ENCODE measurements around the gene TMEM182.

The TMEM182 gene, protein sequence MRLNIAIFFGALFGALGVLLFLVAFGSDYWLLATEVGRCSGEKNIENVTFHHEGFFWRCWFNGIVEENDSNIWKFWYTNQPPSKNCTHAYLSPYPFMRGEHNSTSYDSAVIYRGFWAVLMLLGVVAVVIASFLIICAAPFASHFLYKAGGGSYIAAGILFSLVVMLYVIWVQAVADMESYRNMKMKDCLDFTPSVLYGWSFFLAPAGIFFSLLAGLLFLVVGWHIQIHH

GRCh38 chr2:102761763-102762162 is at the start of gene TMEM182:
TMEM182 (plus strand) TSS chr2:102762031; CDS start chr2:102762218, 187 bp downstream.
- DNase-seq (ENCODE audit: low read depth): no peak

- DNase-seq (ENCODE audit: low read depth): peak; percentile 26
Measured at GRCh38 chr2:102717308-102718018, 44.4 kb upstream of the TMEM182 start.

DNA sequence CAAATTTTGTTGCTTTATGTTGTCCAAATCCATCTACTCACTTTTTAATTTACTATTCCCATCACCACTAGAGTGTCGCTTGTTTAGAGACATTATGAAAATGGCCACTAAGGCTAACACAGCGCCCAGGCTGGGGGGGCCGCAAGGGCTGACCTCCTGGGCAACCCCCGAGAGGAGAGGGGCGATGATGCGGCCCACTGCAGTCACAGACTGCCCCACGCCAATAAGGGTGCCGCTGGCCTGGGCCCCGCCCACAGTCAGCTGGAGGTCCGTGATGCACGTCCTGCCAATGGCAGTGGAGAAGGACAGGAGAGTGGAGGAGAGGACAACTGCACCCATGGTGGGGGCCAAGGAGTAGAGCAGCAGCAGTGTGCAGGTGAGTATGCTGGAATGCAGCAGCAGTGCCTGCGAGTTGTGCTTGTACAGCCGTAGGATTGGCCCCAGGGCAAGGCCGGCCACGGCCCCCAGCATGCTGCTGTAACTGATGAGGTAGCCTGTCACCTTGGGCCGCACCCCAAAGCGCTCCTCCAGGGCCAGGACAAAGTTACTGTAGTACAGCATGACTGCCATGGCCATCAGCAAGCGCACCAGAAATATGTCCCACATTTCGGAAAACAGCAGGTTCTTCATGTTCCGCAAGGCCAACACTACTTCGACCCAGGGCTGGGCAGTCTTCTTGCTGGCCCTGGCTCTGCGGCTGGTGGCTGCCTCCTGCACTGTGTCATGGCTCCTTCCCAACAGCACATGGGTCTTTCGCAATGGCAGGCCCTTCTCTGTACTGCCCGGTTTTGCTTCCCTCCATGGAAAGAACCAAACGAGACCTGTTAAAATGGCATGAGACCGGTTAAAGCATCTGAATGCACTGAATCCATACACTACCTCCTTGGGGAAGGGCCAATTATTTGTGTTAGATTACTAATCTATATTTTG is 43.2 kb upstream of the TMEM182 start:
- DNase-seq (ENCODE audit: low read depth): no peak

- no peak for DNase-seq (ENCODE audit: low read depth)
Measured at GRCh38 chr2:102724016-102724490, 37.8 kb upstream of the TMEM182 start.

- DNase-seq (ENCODE audit: low read depth): no peak
Measured at GRCh38 chr2:102724553-102724952, 37.3 kb upstream of the TMEM182 start.

DNA sequence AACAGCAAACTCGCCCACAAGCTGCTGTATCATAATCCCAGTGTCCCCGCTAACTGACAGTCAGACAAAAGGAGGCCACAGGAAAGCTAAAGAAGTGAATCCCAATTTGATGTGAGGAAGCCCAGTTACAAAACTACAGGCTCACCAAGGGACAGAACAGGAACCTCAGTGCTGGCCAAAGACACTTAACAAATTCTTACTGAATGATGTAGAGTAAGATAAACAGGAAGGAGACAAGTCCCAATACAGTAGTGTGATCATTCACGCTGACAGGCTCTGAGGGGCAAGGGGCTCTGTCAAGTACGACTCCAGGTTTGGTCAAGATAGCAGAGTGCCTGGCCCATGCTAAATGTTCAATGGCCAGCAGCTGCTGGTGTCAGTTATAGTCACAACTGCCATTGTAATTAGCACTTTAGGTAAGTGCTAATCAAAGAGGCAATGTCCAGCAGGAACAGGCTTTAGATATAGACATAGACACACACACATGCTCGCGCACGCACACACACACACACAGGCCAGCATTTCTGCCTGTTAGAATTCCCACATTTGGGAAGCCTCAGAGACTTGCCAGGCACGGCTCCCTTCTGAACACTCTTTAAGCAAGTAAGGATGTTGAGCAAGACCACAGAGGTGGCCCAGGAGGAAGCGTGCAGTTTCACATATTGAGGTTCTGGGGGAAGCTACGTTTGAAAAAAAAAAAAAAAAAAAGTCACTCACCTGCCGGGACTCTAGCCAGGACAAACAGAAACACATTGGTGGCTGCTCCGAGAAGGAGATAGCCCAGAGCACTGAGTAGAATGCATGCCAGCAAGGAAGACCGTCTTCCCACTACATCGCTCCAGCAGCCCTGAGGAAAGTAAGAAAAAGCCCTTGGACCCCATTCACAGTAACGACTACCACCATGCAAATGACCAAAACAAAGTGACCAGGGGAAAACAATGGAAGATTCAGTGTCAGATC is 35.4 kb upstream of the TMEM182 start:
- DNase-seq (ENCODE audit: low read depth): no peak

DNA sequence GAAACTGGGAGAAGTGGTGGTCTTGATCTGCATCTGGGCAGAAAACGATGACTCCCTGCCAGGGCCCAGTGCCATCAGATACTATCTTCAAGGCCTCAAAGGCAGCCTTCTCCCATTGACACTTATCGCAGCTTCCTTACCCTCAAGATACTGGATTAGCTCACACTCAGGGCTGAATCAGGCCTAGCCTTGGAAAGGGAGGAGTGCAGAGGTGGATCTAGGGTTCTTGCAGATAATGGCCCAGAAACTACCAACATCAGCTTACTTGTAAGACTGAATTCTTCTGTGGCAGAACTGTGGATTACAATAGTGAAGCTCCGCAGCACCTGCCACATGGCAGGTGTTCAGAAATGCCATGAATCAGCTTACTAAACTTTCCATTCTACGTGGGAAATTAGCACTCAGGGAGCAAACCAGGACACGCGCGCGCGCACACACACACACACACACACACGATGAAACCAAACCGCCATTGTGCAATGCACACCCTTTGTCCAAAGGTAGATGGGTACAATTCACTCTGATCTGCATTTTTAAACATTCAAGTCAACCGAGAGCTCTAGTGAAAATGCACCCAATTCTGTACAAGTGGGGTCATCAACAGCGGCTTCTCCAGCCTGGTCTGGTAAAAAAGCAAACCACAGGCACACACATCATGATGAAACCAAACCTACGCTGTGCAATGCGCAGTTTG is 26.3 kb upstream of the TMEM182 start:
- no peak for DNase-seq (ENCODE audit: low read depth)

DNA sequence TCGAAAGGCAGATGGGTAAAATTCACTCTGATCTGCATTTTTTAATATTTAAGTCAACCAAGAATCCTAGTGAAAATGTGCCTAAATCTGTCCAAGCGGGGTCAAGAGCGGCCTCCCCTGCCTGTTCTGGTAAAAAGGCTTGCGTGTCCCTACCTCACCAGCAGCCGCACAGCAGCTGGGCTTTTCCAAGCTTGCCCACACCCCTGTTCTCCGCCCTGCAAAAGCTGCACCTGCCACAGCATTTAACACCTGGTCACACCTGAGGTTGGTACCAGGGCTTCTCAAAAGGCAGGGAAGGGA is 25.8 kb upstream of the TMEM182 start:
- no peak for DNase-seq (ENCODE audit: low read depth)

DNA sequence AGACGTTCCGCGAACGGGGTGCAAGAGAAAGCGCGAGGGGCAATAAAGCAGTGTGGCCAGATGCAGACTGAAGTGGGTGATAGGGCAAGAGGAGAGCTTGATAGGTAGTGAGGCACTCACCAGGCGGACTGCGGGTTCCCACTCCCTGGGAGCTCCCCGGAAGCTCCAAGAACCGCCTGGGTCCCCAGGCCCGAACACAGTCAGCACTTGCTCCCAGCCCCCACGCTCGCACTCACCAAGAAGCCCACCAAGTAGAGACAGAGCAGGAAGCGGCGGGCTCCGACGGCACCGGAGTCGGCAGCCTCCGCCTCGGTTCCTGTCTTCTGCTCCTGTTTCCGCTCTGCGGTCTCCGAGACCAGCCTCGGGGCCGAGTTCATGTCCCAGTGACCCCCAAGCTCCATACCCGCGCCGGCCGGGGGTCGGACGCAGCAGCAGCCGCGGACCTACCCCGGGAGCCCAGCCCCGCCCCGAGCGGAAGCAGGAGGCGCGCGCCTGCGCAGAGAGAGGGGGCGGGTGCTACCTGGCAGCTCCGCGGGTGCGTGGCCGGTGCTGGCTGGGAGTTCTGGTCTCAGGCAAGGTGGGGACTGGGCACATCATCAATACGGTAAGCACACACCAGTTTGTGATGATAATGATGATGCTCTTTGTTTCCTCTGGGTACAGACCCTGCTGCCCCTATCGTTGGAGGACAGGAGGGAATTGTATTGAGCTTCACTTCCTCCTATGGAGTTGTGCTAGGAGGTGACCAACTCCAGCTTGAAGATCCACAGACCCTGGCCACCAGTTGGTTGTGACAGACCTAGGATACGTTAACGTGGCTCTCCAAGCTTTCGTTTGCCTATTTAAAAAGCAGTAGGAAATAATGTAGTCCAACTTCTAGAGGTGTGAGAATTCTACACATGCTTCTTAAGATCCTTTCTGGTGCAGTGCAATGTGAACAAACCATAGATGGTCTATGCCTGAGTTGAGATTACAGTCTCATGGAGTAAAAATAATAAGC is 25.1 kb upstream of the TMEM182 start:
- no peak for DNase-seq (ENCODE audit: low read depth)

- no peak for DNase-seq (ENCODE audit: low read depth)
Measured at GRCh38 chr2:102737431-102737830, 24.4 kb upstream of the TMEM182 start.

- no peak for DNase-seq (ENCODE audit: low read depth)
Measured at GRCh38 chr2:102743259-102743658, 18.6 kb upstream of the TMEM182 start.

DNA sequence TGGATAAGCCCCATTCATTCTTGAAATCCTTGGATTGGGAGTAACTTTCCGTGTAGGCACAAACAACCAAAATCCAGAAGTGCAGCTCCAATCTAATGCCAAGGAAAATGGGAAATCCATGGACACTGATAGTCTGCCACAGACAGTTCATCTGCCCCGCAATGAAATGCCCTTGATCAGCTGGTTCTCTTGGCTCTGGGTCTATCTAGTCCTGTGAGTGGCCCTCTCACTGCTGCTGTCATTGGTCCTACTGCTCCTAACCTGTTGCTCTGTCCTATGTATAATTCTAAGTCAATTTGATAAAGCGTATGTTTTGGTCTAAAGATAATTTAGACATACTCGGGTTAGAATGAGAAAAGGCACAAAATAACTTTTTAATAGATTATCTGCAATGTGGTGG is 13.7 kb upstream of the TMEM182 start:
- DNase-seq (ENCODE audit: low read depth): no peak

DNA sequence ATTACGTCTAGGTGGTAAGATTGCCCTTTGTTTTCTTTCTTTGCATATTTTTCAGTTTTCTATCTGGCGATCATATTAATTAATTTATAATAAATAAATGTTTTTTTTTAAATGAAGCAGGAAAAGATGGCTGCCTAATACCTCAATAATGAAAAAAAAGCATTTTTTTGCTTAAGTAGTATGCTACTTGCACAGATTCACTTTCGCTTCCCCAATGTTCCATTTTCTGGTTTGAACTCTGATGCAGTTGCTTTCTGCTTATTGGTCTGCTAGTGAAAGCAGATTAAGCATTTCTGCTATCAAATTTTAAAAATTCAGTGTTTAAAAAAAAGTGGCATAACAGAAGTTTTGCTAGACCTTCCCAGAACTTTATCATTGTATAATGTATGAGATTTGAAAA is 11.9 kb upstream of the TMEM182 start:
- DNase-seq (ENCODE audit: low read depth): no peak

DNA sequence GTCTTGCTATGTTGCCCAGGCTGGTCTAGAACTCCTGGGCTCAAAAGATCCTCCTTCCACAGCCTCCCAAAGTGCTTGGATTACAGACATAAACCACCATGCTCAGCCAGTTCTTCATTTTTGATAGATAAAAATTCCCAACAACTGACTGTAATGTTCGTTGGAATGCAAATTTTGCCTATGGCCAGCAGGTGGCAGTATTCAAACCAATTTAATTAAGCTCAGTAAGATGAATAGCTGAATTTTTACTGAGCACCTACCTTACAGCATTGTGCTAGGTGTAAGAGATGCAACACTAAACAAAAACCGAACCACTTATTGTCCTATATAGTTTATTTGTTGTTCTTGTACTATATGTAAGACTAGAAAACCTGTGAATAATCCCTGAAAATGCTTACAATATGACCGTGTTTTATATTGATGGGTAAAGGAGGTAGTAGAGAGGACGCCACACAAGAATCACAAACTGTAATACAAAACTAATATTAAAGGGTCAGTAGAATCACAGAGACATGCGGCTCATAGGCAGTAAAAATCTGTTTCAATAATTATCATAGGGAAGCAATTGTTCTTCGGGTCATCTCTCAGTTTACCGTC is 8.2 kb upstream of the TMEM182 start:
- peak; percentile 19 for DNase-seq (ENCODE audit: low read depth)

- DNase-seq (ENCODE audit: low read depth): no peak
Measured at GRCh38 chr2:102754456-102755145, 7.2 kb upstream of the TMEM182 start.

DNA sequence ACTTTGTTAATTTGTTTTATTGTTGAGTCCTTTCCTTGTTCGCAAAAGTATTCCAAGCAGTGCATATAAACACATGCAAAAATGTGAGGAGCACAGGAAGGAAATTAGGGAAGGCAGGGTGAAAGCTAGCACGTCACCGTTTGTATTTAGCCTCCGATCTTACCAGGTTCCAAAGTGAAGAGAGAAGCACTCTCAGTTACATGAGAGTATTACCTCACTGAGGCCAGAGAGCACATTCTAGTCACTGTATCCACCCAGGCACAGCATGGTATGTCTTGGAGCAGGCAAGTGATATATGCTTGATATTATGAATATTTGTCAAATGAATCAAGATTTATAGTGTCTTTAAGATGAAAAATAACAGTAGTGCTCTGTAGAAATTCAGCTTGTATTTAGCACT is 6.5 kb upstream of the TMEM182 start:
- no peak for DNase-seq (ENCODE audit: low read depth)

DNA sequence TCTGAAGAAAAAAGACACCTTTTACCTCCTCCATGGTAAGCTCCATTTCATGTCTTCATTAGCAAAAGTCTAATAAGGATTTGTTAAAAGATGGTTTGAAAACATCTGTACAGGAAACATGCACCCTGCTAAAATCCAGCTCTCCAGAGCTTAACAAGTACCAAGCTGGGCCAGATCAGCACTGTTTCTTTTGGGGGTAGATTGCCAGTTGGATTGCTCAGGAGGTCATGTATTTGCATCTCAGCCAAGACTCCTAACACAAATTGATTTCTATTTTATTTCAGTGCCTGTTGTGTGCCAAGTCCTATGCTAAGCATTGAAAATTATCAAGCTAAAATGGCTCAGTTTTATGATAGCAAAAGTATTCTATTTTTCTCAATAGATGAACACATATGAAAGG is 3.4 kb upstream of the TMEM182 start:
- DNase-seq (ENCODE audit: low read depth): no peak

- no peak for DNase-seq (ENCODE audit: low read depth)
Measured at GRCh38 chr2:102764083-102764482, 2.3 kb downstream of the TMEM182 start.

- DNase-seq (ENCODE audit: low read depth): no peak
Measured at GRCh38 chr2:102765061-102765460, 3.2 kb downstream of the TMEM182 start.

All from HS-5 (cell line).